ENCODE data around the gene POC1A.
A peak's percentile ranks its signal among the peaks of the same experiment; 100 is the strongest.

Gene POC1A

DNA sequence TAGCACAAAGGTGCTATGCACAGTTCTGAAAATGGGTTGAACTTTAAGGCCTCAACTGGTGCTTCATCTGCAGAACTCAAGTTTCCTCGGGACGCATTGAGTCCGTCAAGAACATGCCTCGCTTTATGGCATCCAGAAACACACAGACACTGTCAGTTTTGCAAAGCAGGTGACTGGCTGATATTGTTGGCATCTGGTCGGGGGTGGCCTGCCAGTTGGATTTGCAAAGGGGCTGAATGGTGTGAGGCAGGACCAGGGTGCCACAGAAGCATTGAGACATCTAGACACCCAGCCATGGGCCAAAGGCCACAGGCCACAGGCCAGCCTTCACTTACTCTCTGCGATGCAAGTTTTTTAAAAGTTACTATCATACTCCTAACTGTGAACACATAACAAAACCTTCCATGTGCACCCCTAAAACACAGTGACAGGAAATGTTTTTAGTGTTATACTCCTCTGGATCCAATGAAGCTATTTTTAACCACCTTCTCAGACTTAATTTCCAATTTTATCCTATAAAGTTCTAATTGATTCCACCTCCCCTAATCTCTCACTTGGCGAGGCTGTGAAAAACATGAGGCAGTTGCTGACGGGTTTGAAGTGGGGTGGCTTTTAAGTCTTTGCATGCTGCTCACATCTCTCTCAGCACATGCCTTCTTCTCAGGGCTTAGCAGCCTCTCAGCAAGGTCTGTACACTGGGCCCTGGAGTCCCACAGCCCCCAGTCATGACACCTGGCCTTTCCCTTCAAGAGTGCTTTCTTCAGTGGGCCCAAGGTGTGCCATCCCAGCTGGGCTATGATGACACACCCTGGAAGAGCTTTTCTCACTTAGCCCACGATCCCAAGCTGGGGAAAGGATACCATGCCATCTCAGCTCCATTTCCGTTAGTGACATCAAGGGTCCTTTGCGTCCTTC, 59.4 kb downstream of the POC1A start:
- Histone ChIP-seq H3K36me3 (ENCODE audit: control insufficient read depth in 5 of 5, insufficient read depth in 5 of 5, low read length in 5 of 5) (no peaks in the 10 kb centered on the region), H3K27ac (ENCODE audit: low read depth, low read length) (no peak overlapping the region), H3K4me1 (ENCODE audit: control insufficient read depth in 5 of 5, insufficient read depth in 5 of 5, low read length in 5 of 5) (peaks cover 3 to 29% (median 18%) of the 10 kb centered on the region in 5 donors), H3K9me3 (ENCODE audit: control insufficient read depth in 5 of 5, low read length in 5 of 5) (no peaks in the 10 kb centered on the region), H3K4me3 (ENCODE audit: low read depth in 1 of 5, low read length in 5 of 5) (no peak overlapping the region), H3K9ac (ENCODE audit: low read length in 5 of 5) (no peak overlapping the region), H3K27me3 (ENCODE audit: control insufficient read depth in 5 of 5, insufficient read depth in 4 of 5, low read length in 5 of 5) (no peaks in the 10 kb centered on the region)

GRCh38 chr3:52093756-52094545, 60.3 kb downstream of the POC1A start:
- no peaks in the 10 kb centered on the region for H3K9me3 ChIP-seq (ENCODE audit: control insufficient read depth in 5 of 5, low read length in 5 of 5)
- H3K27ac ChIP-seq (ENCODE audit: low read depth, low read length): no peak overlapping the region
- no peaks in the 10 kb centered on the region for H3K27me3 ChIP-seq (ENCODE audit: control insufficient read depth in 5 of 5, insufficient read depth in 4 of 5, low read length in 5 of 5)
- H3K9ac ChIP-seq (ENCODE audit: low read length in 5 of 5): no peak overlapping the region
- H3K36me3 ChIP-seq (ENCODE audit: control insufficient read depth in 5 of 5, insufficient read depth in 5 of 5, low read length in 5 of 5): no peaks in the 10 kb centered on the region
- peaks cover 3 to 37% (median 23%) of the 10 kb centered on the region in 5 donors for H3K4me1 ChIP-seq (ENCODE audit: control insufficient read depth in 5 of 5, insufficient read depth in 5 of 5, low read length in 5 of 5)
- no peak overlapping the region for H3K4me3 ChIP-seq (ENCODE audit: low read depth in 1 of 5, low read length in 5 of 5)

DNA sequence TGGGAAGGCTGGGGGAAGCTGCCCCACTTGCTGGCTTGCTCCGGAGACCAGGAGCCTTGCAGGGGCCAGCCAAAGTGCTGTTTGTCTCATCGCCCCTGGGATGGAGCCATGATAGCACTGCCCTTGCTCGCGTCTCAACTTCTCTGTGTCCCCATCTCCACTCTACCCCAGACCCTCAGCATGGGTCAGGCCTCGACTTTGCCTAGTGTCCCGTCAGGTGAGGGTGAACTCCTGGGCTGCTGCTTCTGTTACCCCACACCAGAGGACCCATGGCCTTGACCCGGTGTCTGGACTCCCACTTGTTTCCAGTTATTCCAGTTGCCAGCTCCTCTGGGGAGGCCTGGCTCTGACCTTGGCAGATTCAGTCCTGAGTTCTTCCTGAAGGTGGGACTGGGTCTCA, 61.3 kb downstream of the POC1A start:
- no peaks in the 10 kb centered on the region for H3K36me3 ChIP-seq (ENCODE audit: control insufficient read depth in 5 of 5, insufficient read depth in 5 of 5, low read length in 5 of 5)
- H3K27me3 ChIP-seq (ENCODE audit: control insufficient read depth in 5 of 5, insufficient read depth in 4 of 5, low read length in 5 of 5): no peaks in the 10 kb centered on the region
- no peak overlapping the region for H3K4me3 ChIP-seq (ENCODE audit: low read depth in 1 of 5, low read length in 5 of 5)
- H3K9me3 ChIP-seq (ENCODE audit: control insufficient read depth in 5 of 5, low read length in 5 of 5): no peaks in the 10 kb centered on the region
- H3K4me1 ChIP-seq (ENCODE audit: control insufficient read depth in 5 of 5, insufficient read depth in 5 of 5, low read length in 5 of 5): peaks cover 3 to 42% (median 31%) of the 10 kb centered on the region in 5 donors
- H3K9ac ChIP-seq (ENCODE audit: low read length in 5 of 5): no peak overlapping the region
- H3K27ac ChIP-seq (ENCODE audit: low read depth, low read length): no peak overlapping the region

- Histone ChIP-seq H3K27me3 (ENCODE audit: control insufficient read depth in 5 of 5, insufficient read depth in 4 of 5, low read length in 5 of 5) (no peaks in the 10 kb centered on the region), H3K36me3 (ENCODE audit: control insufficient read depth in 5 of 5, insufficient read depth in 5 of 5, low read length in 5 of 5) (no peaks in the 10 kb centered on the region), H3K27ac (ENCODE audit: low read depth, low read length) (no peak overlapping the region), H3K9me3 (ENCODE audit: control insufficient read depth in 5 of 5, low read length in 5 of 5) (no peaks in the 10 kb centered on the region), H3K4me3 (ENCODE audit: low read depth in 1 of 5, low read length in 5 of 5) (no peak overlapping the region), H3K9ac (ENCODE audit: low read length in 5 of 5) (no peak overlapping the region), H3K4me1 (ENCODE audit: control insufficient read depth in 5 of 5, insufficient read depth in 5 of 5, low read length in 5 of 5) (peaks cover 4 to 47% (median 35%) of the 10 kb centered on the region in 5 donors)
Measured at GRCh38 chr3:52092271-52092660, 62.0 kb downstream of the POC1A start.

- no peaks in the 10 kb centered on the region for H3K36me3 ChIP-seq (ENCODE audit: control insufficient read depth in 5 of 5, insufficient read depth in 5 of 5, low read length in 5 of 5)
- H3K4me1 ChIP-seq (ENCODE audit: control insufficient read depth in 5 of 5, insufficient read depth in 5 of 5, low read length in 5 of 5): peaks cover 4 to 53% (median 40%) of the 10 kb centered on the region in 5 donors
- no peak overlapping the region for H3K27ac ChIP-seq (ENCODE audit: low read depth, low read length)
- H3K9me3 ChIP-seq (ENCODE audit: control insufficient read depth in 5 of 5, low read length in 5 of 5): no peaks in the 10 kb centered on the region
- no peak overlapping the region for H3K9ac ChIP-seq (ENCODE audit: low read length in 5 of 5)
- no peaks in the 10 kb centered on the region for H3K27me3 ChIP-seq (ENCODE audit: control insufficient read depth in 5 of 5, insufficient read depth in 4 of 5, low read length in 5 of 5)
- no peak overlapping the region for H3K4me3 ChIP-seq (ENCODE audit: low read depth in 1 of 5, low read length in 5 of 5)
Measured at GRCh38 chr3:52091586-52092270, 62.5 kb downstream of the POC1A start.

DNA sequence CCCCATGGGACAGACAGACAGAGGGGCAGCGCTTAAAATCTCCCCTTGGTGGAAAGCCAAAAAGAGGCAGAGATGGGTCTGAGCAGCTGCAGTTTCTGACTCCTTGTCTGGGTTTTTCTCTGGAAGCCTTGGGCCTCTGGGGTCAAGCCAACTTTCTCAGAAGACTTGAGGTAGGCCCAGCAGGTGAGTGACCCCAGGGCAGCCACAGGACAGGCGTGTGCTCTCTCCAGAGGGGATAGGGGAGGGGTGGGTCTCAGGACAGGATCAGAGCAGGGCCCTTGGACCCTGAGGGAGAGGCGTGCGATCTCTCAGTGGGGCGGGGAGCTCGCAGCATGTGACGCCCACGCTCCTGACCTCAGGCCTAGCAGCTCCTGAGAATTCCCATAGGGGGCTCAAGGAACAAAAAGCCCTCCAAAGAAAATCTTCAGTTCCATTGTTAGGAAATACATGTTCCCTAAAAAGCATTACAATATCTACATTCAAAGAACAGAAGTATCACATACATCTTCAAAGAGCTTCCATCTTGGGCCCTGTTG, 63.2 kb downstream of the POC1A start:
- H3K27ac ChIP-seq (ENCODE audit: low read depth, low read length): no peak overlapping the region
- no peaks in the 10 kb centered on the region for H3K9me3 ChIP-seq (ENCODE audit: control insufficient read depth in 5 of 5, low read length in 5 of 5)
- peak overlapping the region in 1 of 5 donors; percentile 14 for H3K9ac ChIP-seq (ENCODE audit: low read length in 5 of 5)
- no peak overlapping the region for H3K4me3 ChIP-seq (ENCODE audit: low read depth in 1 of 5, low read length in 5 of 5)
- H3K27me3 ChIP-seq (ENCODE audit: control insufficient read depth in 5 of 5, insufficient read depth in 4 of 5, low read length in 5 of 5): no peaks in the 10 kb centered on the region
- H3K4me1 ChIP-seq (ENCODE audit: control insufficient read depth in 5 of 5, insufficient read depth in 5 of 5, low read length in 5 of 5): peaks cover 4 to 58% (median 43%) of the 10 kb centered on the region in 5 donors
- H3K36me3 ChIP-seq (ENCODE audit: control insufficient read depth in 5 of 5, insufficient read depth in 5 of 5, low read length in 5 of 5): no peaks in the 10 kb centered on the region

DNA sequence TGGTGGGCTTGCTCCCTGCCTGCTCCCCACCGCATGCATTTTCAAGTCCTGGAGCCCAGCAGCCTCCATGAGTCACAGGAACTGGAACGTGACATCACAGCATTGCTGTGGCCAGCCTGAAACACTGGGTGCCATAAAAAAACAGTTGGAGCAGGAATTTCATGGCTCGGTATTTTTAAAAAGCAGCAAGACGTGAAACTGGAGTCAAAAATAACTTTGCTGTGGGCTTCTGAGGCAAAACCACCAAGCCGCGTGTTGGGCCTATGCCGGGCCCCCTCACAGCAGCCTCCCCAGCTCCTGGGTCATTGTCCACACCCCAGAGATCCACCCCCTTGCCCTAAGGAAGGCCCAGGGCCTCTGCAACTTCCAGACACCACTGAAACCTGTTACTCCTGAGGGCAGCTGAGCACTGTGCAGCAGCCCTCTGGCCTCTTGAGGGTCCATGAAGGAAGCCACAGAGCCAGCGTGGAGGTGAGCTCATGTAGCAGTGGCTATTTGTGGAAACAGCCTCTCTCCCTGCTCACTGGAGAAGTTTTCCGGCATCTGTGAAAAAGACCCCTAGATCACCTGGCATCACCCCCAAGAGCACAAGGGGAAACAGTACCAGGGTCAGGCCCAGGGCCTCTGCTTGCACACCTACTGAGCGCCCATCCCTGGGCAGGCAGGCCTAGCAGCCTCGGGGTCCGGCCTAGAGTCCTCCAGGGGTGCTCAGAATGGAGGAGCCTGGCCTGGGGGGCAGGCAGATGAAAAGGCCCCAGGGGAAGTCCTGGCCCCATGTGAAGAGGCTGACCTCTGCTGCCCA, 63.9 kb downstream of the POC1A start:
- no peak overlapping the region for H3K27ac ChIP-seq (ENCODE audit: low read depth, low read length)
- H3K36me3 ChIP-seq (ENCODE audit: control insufficient read depth in 5 of 5, insufficient read depth in 5 of 5, low read length in 5 of 5): no peaks in the 10 kb centered on the region
- H3K4me3 ChIP-seq (ENCODE audit: low read depth in 1 of 5, low read length in 5 of 5): no peak overlapping the region
- H3K4me1 ChIP-seq (ENCODE audit: control insufficient read depth in 5 of 5, insufficient read depth in 5 of 5, low read length in 5 of 5): peaks cover 4 to 58% (median 43%) of the 10 kb centered on the region in 5 donors
- peak overlapping the region in 1 of 5 donors; percentile 13 for H3K9ac ChIP-seq (ENCODE audit: low read length in 5 of 5)
- H3K27me3 ChIP-seq (ENCODE audit: control insufficient read depth in 5 of 5, insufficient read depth in 4 of 5, low read length in 5 of 5): no peaks in the 10 kb centered on the region
- no peaks in the 10 kb centered on the region for H3K9me3 ChIP-seq (ENCODE audit: control insufficient read depth in 5 of 5, low read length in 5 of 5)

- H3K4me1 ChIP-seq (ENCODE audit: control insufficient read depth in 5 of 5, insufficient read depth in 5 of 5, low read length in 5 of 5): peaks cover 4 to 58% (median 43%) of the 10 kb centered on the region in 5 donors
- H3K36me3 ChIP-seq (ENCODE audit: control insufficient read depth in 5 of 5, insufficient read depth in 5 of 5, low read length in 5 of 5): no peaks in the 10 kb centered on the region
- no peaks in the 10 kb centered on the region for H3K9me3 ChIP-seq (ENCODE audit: control insufficient read depth in 5 of 5, low read length in 5 of 5)
- no peak overlapping the region for H3K9ac ChIP-seq (ENCODE audit: low read length in 5 of 5)
- no peak overlapping the region for H3K27ac ChIP-seq (ENCODE audit: low read depth, low read length)
- no peaks in the 10 kb centered on the region for H3K27me3 ChIP-seq (ENCODE audit: control insufficient read depth in 5 of 5, insufficient read depth in 4 of 5, low read length in 5 of 5)
- no peak overlapping the region for H3K4me3 ChIP-seq (ENCODE audit: low read depth in 1 of 5, low read length in 5 of 5)
Measured at GRCh38 chr3:52089691-52090090, 64.5 kb downstream of the POC1A start.

Measured in subcutaneous abdominal adipose tissue (tissue), 5 donors.